NCI-H748 (cell line): Measurements from ENCODE around the gene MAGEF1.

Experiments
- DNase-seq: peaks from one replicate; lab custom pipeline; 2025; ENCODE audit not compliant: unreplicated experiment; lab: John Stamatoyannopoulos, UW

The MAGEF1 gene

DNA sequence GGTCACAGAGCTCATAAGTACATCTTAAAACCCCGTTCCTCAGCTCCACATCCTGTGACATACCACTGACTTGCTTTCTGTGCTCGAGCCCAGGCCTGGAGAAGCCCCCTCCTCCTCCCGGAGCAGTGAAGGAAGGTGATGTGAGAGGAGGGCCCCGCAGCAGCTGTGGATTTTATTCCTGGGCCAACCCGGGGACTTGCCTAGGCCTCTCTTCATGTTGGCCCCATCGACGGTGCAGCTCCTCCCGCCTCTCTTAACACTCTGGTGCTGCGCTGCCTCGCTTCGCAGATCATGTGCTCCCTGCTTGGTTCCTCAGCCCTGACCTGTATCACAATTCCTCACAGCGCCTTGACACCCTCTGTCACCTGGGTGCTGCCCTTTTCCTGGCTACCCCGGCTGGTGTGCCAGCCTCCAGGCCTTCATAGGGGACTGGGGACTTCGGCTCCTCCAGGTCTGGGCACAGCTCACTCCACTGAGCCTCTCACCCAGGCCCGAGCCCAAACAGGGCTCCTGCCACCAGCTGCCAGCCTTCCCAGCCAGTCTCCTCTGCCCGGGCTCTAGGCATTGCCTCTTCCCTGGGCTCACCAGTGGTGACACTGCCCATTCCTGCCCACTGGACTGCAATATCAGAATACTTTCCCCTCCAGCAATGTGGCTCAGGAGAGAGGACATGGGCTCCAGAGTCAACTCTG, 21.5 kb downstream of the MAGEF1 start:
- no peak for DNase-seq

DNA sequence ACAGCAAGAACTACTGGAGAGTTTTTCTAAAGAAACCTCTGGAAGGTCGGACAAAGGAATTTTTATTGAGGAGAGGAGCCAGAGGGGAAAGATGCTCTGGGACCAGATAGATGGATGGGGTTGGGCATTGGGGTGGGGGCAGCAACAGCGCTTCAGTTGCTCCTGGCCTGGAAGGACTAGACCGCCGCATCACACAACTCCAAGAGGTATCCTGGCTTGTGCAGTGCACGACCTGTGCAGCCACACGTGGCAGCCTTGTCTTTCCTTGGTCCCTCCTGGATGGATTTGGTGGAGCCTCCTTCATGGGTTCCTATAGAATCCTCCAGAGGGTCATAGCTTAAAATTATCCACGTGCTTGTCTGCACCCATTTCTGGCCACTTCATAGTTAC, 23.0 kb downstream of the MAGEF1 start:
- no peak for DNase-seq

DNA sequence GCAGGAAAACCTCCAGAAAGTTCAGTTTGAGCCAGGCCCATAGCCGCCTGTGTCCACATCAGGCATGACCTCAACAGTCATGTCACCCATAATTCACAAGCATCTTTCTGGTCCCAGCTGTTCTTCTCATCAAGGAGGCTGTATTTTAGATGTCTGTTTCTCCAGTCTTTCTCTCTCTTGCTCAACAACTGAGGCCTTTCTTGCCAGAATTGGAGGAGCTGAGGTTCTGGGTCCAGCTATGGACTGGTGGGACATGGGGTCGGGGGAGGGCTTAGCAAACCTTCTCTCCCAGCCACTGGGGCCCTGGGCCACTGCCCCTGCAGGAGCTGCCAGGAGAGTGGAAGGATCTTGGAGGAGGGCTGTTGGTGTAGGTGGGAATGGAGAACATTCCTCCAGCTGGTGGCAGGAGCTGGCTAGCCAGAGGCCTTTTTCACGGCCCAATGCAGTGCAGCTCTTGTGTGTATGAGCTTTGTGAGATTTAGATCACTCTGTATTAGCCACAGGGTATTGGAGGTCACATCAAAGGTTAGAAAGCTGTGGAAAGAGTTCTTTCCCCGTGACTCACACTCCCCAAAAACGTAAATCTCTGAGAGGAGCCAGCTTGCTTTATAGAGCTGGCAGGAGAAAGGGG, 23.5 kb downstream of the MAGEF1 start:
- no peak for DNase-seq

DNA sequence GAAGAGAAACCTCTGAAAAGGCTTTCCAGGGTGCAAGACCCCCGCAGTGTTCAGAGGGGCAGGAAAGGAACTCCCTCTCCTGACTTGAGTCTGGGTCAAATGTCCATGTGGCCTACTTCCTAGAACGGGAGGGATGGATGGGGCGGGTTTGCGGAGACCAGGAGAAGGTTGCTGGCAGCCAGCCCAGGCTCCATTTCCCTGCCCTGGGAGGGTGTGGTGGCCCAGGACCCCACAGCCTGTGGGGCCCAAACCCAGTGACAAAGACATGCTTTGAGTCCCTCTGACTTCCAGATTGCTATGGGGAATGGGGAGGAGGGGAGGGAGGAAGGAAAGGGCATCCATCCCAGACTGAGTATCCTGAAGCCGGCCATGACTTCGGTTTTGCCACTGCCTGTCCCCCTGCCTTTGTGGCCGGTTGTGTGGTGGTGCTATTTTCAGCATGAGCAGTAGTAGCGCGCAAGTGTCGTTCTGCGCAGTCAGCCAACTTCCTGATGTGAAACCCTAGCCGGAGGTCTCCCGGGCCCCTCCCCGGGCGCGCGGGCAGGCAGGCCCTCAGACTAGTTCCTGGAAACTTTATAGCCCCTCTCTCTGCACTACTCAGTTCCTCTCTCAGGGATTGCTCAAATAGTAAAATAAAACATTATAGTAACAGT, 24.4 kb downstream of the MAGEF1 start:
- no peak for DNase-seq

DNA sequence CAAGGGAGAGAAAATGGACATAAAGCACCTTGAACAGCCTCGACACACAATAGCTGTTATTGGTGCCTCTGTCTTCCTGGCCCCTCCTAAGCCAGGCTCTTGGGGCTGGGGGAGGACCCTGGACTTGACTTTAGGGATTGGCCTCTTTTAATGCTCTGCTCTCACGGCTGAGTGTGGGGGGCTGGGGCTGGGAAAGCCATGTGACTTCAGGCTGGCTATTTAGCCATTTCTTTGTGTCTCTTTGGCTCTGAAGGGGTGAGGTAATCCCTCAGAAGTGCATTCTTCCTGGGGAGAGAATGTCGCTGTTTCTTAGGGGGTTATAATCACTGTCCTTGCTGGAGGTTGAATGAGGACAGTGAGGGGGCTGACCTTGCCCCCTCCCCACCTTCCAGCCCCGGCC, 26.2 kb downstream of the MAGEF1 start:
- DNase-seq, result no peak

DNA sequence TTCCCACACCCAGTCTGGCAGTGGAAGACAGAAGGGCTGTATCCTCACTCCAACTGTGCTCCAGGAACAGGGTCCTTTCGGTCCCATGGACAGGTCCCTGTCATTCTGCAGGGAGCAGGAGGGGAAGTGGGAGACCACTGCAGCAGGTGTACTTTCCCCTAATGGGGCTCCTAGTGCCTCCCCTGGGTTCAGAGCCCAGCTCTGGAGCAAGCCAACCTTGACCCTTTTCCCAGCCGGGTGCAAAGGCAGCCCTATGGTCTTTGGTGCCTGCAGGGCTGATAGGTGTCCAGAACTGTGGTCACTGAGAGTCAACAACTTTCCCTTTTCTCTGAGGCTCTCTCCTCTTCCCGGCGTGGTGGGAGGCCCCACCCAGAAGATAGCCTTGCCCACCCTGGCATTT, 26.8 kb downstream of the MAGEF1 start:
- no peak for DNase-seq

DNA sequence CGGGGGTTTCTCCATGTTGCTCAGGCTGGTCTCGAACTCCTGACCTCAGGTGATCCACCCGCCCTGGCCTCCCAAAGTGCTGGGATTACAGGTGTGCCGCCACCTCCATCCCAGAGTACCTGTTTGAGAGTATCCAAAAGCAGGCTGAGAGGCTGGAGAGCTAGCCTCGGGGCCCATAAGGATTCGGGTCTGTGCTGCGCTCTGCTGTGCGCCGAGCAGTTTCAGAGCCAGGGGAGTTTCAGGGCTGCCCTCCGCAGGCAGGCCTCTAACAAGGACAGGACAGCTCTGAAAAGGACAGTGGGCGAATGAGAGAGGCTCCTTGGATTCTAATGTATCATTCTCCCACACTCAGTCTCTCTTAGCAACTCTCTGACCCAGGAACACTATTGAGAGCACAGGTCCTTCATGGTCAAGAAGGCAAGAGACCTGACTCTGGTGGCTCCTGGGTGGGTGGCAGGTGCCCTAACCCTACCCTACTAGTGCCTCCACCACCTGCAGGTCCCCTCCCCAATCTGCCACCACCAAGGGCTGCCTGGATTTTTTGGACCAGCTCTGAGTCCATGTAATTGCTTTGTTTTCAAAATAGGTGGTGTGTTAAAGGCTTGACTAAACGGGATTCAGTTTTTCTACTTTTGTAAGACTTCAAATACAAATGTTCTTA, 27.8 kb downstream of the MAGEF1 start:
- no peak for DNase-seq

DNA sequence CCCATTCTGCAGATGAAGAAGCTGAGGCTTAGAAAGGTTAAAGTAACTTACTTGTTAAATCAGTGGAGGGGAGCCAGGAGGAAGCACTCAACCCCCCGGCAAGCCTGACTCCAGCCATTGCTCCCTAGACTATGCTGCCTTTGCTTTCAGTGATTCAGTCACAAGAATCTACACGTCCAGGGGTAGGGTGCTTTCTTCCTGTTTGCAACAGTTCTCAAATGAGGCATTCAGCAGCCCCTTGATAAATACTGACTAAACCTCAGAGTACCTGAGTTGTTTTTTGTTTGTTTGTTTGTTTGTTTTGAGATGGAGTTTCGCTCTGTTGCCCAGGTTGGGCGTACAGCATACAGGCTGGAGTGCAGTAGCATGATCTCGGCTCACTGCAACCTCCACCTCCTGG, 28.6 kb downstream of the MAGEF1 start:
- no peak for DNase-seq

DNA sequence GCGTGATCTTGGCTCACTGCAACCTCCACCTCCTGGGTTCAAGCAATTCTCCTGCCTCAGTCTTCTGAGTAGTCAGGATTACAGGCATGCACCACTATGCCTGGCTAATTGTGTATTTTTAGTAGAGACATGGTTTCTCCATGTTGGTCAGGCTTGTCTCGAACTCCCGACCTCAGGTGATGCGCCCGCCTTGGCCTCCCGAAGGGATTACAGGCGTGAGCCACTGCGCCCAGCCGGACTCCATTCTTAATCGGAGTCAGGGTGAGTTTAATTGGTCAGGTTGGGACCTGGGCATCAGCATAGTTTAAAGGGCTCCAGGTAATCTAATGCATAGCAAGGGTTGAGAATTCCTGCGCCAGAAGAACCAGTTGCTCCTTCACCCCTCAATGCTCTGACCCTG, 29.2 kb downstream of the MAGEF1 start:
- no peak for DNase-seq

DNA sequence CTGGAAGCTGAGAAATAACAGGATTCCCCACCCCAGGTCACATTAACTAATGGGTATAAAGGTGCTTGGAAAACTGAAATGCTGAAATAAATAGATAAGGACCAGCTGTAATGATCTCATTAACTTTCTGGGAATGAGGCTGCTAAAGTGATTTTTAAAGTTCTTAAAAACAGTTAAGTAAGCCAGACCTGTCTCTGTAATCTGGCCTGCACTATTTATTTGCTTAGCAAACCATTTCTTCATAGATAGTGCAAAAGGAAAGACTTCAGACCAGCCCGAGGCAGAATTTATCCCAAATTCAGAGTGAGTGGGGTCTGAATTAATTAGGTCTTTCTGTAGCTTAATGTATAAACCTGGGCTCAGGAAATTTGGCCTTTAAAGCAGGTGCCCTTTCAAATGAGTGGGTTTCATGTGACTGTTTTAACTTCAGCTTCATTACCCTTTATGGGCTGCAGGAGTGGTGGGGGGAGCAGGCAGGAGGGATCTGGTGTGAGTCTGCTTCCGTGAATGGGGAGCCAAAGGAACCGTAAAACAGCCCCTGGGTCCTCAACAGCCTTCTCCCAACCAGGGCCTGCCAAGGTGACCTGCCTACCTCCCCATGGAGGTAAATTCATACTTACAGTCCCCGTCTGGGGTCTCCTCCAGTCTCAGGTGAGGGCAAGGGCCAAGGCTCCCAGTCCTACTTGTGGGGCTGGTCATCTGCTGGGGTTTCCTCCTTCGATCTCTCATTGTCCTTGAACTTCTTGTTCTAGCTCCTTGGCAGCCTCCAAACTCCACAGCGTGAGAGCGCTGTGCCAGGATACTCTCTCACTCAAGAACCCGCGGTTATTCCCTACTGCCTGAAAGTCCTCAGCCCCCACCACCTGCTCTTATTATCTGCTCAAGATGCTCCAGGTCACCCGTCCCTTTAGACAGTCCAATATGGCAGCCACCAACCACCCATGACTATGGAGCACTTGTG, 31.2 kb downstream of the MAGEF1 start:
- DNase-seq, result no peak

DNA sequence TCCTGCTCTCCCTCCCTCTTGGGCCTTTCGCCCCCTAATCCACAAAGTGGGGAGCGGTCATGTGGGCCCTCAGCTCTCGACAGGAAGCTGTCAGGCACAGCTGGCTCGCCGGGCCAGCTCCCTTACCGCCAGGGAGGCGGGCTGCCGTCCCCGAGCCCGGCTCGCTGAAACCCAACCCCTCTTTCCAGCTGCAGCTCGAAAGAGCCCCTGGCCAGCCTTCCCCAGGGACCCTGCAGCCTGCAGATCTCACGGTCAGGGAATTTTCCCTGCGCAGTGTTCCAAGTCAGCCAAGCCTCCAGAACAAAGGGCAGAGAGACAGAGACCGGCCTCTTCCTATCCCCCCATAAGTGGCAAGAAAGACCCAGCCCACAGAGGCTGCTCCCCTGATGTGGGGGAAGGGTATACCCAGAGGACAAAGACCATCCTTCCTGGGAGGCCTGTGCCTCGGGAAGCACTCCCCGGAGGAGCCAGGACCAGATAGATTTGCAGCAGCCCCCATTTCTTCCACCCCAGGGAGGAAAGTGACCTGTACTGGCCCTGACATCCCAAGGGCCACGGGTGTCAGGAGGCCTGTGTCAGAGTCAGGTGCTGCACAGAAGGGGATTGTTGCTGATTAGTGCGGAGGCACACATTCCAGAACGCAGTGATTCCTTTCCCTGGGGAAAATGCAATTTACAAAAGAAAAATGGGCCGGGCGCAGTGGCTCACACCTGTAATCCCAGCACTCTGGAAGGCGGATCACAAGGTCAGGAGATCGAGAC, 32.6 kb downstream of the MAGEF1 start:
- DNase-seq, result peak; percentile 3

DNA sequence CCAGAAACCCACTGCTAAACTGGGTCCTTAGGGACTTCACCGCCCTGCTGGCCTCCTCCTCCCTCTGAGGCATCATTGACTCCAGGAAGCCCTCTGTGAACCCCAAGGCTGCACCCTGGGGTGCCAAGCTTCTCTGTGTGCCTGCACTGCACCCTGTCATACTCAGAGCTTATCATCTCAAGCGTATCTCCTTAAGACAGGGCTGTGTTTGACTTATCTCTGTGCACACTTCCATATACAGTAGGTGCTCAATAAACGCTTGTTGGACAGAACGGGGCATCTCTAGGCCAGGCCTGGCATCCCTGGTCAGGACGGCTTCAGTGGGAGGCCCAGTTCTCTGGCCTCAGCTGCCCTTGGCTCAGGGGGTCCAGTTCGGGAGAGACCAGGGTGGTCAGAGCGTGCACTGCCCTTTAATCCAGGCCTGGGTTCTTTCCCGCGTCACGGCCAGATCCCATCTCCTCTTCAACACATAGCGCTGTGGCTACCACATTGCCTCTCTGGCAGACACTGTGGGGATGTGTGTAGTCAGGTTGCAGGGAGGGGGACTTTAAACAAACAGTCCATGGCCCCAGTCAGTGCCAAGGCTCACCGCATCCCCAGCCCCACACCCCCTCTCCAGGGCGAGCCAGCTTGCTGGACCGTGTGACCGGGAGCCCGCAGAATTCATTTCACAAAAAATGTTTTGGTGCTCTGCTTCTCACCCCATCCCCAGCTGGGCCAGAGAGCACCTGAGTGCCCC, 33.4 kb downstream of the MAGEF1 start:
- DNase-seq, result no peak

DNA sequence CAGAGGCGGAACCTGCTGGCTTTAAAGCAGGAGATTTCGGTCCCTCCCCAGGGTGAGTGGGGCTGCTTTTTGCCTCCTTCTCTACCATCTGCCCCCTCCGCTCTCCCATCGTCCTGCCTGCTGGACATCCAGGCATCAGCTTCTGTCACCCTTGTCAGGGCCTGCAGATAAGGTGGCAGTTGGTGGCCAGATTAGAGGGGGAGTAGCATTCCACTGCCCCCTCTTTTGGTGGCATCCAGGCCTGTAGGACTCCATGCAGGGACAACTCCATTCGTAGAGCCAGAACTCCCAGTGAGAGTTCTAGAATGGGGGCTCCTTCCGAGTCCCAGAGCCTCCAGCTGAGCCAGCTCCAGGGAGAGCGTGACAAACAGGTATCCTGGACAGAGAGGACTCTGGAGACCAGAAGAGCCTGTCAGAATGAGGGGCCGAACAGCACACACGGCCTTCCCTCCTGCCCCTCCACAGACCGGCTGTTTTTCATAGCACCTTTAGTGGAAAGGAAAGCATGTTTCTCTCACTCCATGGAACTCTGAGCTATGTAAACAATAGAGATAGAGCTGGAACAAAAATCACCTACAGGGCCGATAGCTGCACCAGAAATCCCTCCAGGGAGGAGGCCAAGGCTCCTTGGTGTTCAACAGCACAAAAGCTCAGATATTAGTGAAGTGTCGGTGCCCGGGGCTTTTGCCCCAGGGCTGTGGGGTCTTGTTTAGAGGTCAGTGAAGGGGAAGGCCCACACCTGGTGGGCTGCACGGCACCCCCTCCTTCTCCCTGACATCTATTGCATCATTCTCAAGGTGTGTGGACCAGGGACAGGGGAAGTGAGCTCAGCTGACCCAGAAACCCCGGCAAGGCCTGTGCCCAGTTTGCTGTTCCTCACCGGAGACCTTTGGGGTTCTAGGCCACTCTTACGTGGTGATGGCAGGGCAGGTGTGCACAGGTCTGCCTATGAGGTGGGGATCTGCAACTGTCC, 34.2 kb downstream of the MAGEF1 start:
- DNase-seq, result no peak

DNA sequence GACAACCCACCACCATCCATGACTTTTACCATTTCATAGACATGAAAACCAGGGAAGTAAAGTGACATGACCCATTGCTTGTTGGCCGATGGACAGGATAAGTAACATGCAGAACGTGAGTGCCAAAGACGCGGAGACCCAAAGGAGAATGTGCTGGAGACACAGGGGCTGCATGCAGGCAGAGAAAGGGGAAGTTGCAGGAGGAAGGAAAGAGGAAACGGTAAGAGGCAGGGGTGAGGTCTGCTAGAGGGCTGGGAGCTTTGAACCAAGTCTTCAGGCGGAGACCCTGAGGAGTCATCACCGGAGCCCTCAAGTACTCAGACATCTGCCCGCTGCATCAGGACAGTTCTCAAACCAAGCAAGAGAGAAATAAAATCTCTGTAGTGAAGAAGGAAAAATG, 34.9 kb downstream of the MAGEF1 start:
- DNase-seq, result no peak

DNA sequence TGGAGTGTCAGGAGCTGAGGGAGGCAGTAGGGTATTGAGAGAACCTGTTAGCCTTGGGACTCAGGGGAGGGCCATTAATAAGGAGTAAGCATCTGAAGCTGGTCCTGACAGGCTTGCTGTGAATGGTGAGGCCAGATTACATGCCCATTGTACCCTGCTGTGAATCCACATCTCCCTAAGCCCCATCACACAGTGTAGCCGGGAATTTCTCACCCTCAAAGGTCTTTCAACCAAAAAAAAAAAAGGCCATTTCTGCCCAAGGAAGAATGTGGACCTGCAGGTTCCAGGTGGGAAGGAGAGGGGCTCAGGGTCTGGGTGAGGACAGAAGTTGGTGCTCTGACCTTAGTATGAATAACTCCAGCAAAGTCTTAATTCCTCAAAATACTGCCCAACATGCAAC, 37.2 kb downstream of the MAGEF1 start:
- DNase-seq, result no peak

DNA sequence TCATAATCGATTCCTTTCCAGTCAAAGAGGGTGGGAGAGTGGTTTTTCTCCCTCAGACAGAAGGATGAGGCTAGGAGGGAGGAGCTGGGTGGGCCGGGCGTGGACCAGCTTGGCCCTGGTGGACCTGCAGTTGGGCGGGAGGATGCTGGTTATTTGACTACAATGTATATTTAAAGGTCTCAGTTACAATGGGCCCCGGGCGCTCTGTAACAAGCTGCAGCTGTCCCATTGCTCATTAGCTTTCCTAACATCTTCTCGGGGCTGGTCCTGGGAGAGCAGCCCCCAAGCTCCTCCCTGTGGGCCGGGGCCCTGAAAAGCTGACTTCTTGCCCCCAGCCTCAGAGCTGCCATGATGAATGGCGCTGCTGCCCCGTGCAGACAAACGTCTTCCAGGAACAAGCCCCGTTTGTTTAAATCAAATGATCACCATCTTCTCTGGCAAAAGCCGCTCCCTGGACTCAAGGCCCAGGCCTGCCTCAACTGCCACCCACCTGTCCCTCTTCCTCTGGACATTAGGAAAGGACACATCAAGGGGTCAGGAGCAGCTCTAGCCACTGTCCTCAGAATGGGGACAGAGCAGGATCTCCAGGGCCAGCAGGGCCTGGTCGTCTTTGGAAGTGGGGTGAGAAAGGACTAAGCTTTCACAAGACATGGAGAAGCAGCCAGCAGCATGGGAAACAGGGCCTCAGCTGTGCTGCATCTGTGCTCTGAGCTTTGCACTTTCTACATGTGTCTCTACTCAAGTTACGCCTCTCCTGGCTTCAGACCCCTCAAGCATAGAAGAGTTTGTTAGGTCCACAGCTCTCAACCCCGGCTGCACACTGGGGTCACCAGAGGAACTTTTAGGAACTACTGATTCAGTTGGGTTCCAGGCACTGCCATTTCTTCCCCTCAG, 38.6 kb downstream of the MAGEF1 start:
- no peak for DNase-seq

DNA sequence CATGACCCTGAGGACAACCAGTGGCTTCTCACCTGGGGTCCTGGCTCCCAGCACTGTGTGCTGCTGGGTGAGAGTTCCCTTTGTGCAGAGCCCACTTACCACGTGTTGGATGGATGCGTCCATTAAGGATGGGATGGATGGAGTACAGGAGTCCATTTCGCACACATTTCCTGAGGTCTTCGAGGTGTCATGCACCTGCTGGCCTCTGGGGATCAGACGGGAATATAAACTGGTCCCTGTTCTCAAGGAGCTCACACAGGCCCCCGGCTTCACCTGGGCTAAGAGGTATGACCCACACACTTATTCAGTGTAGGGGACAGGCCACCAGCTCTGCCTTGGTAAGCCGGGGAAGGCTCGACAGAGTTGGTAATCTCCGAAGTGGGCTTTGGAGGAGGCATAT, 39.5 kb downstream of the MAGEF1 start:
- DNase-seq, result no peak
